ENCODE results near the gene HADHB.
"Not testable (repeated sequence)": the region's sequence is repeated elsewhere in the genome, so short reads cannot be mapped to it uniquely, and the experiment has no call there.

HADHB gene

GRCh38 chr2:26245231-26245732 is 543 bp downstream of the HADHB start:
- peak; percentile 37 for ATAC-seq
- peak; percentile 58 for DNase-seq

GRCh38 chr2:26245810-26246209 is 1.1 kb downstream of the HADHB start:
- peak; percentile 58 for ATAC-seq
- DNase-seq: no peak

GRCh38 chr2:26246818-26247217 is 2.1 kb downstream of the HADHB start:
- ATAC-seq: no peak

GRCh38 chr2:26249625-26250024 is 4.9 kb downstream of the HADHB start:
- no peak for ATAC-seq

More at GRCh38 chr2:26246818-26247217, 2.1 kb downstream of the HADHB start:
- peak; percentile 21 for DNase-seq

GRCh38 chr2:26251893-26252292 is 7.2 kb downstream of the HADHB start:
- DNase-seq (no peak), ATAC-seq (peak; percentile 9)

More at GRCh38 chr2:26249625-26250024, 4.9 kb downstream of the HADHB start:
- no peak for DNase-seq

- no peak for DNase-seq
- no peak for ATAC-seq
Observed at GRCh38 chr2:26255759-26256384, 11.1 kb downstream of the HADHB start.

GRCh38 chr2:26258836-26259235 is 14.1 kb downstream of the HADHB start:
- ATAC-seq: not testable (repeated sequence)

GRCh38 chr2:26268213-26268612 is 23.5 kb downstream of the HADHB start:
- no peak for DNase-seq
- no peak for ATAC-seq

More at GRCh38 chr2:26258836-26259235, 14.1 kb downstream of the HADHB start:
- not testable (repeated sequence) for DNase-seq

- ATAC-seq, DNase-seq: not testable (repeated sequence)
Observed at GRCh38 chr2:26268670-26269385, 24.1 kb downstream of the HADHB start.

GRCh38 chr2:26269571-26270158 is 24.9 kb downstream of the HADHB start:
- DNase-seq (no peak), ATAC-seq (no peak)

GRCh38 chr2:26270373-26270772 is 25.6 kb downstream of the HADHB start:
- no peak for DNase-seq

GRCh38 chr2:26273501-26273900 is 28.8 kb downstream of the HADHB start:
- no peak for ATAC-seq
- DNase-seq: no peak

More at GRCh38 chr2:26270373-26270772, 25.6 kb downstream of the HADHB start:
- ATAC-seq: peak; percentile 32

GRCh38 chr2:26274058-26274613 is 29.4 kb downstream of the HADHB start:
- no peak for ATAC-seq
- no peak for DNase-seq

- ATAC-seq (no peak), DNase-seq (no peak)
Observed at GRCh38 chr2:26276484-26277227, 31.9 kb downstream of the HADHB start.

- ATAC-seq: no peak
- DNase-seq: no peak
Observed at GRCh38 chr2:26279886-26280285, 35.1 kb downstream of the HADHB start.

- no peak for ATAC-seq
- DNase-seq: no peak
Observed at GRCh38 chr2:26281226-26281625, 36.5 kb downstream of the HADHB start.

- no peak for DNase-seq
- no peak for ATAC-seq
Observed at GRCh38 chr2:26283606-26284005, 38.9 kb downstream of the HADHB start.

GRCh38 chr2:26284132-26284531 is 39.4 kb downstream of the HADHB start:
- no peak for DNase-seq
- no peak for ATAC-seq

- DNase-seq (no peak), ATAC-seq (no peak)
Observed at GRCh38 chr2:26285931-26286330, 41.2 kb downstream of the HADHB start.

GRCh38 chr2:26290001-26290400 is 45.3 kb downstream of the HADHB start:
- ATAC-seq: no peak
- DNase-seq: no peak

- no peak for ATAC-seq
- no peak for DNase-seq
Observed at GRCh38 chr2:26292646-26293045, 47.9 kb downstream of the HADHB start.

- DNase-seq: no peak
Observed at GRCh38 chr2:26295511-26295910, 50.8 kb downstream of the HADHB start.

More at GRCh38 chr2:26295511-26295910, 50.8 kb downstream of the HADHB start:
- no peak for ATAC-seq

Measured in stimulated activated naive CD8-positive, alpha-beta T cell treated with anti-CD3 and anti-CD28 coated beads, Interleukin-15, Interleukin-2, amounts not matched to agents 100 U/mL and 50 U/mL, for 24 hours (primary cell).